NCI-H2227 (cell line): ENCODE results near the gene SCYGR1.
"Not testable (repeated sequence)": the region's sequence is repeated elsewhere in the genome, so short reads cannot be mapped to it uniquely, and the experiment has no call there.

Source experiments
- DNase-seq: peaks from one replicate; lab custom pipeline; 2025; ENCODE audit not compliant: unreplicated experiment; lab: John Stamatoyannopoulos, UW

The SCYGR1 gene

DNA sequence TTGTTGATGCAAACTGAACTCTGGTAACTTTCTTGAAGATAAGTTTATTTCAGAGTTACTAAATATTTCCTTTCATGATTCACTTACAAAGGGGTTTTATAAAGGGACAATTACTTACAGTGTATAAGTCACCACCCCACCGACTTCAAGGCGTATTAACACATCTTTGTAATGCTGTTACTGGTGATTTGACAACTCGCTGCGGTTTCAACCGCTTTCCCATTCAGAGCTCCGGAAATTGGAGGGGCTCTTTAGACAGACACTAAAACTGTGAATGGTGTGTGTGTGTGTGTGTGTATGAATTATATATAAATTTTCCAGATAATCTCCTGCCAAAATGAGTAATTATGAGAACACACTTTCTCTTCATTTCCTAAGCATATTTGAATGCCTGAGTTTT lies 13.6 kb downstream of the SCYGR1 start:
- no peak for DNase-seq

DNA sequence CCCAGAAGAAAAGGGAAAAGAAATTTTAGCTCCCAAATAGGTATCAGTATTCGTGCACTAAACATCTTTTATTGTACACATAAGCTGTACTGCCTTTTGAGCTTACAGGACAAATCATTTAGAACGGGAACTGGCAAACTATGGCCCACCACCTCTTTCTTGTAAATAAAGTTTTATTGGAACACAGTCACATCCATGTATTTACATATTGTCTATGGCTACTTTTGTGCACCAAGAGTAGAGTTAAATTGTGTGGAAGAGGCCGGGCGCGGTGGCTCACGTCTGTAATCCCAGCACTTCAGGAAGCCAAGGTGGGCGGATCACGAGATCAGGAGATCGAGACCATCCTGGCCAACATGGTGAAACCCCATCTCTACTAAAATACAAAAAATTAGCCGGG lies 14.4 kb downstream of the SCYGR1 start:
- DNase-seq, result no peak

DNA sequence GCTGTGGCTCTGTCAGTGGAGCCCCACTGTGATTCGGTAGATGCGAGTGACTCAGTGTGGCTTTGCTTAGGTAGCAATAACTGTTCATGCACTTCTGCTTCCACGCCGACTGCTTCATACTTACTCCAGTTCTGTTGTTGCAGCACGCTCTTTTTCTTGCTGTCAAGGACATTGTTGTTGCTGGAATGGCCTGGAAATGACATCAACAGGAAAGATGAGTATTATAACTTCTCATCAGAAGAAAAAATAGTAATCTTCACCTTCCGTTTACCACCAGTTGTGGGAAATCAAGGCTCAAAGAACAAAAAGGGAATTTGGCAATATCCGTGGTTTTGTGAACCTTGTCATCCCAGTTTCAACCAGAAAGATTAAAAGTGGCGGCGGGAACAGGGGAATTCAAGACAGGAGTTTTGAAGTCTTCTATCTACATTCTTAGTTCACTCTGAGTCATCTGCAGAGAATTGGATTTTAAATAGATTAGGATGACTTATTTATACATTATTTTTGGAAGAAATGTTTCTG lies 16.9 kb downstream of the SCYGR1 start:
- DNase-seq, result no peak

- no peak for DNase-seq
Observed at GRCh38 chr2:227370092-227370491, 17.7 kb downstream of the SCYGR1 start.

DNA sequence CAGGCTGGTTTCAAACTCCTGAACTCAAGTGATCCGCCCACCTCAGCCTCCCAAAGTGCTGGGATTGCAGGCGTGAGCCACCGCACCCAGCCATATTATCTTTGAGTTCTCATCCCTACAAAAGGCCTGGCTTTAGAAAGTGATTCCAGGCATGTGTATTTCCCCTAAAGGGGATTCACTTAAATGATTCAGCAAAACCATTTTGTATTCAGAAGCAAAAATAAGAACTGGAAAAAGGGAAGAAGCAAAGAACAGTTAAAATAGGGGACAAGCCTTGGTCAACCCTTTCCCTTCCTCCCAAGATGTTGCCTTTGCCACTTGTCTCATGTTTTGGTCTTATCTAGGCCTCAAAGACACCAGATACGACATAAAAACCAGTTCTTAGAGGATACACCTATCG lies 19.2 kb downstream of the SCYGR1 start:
- no peak for DNase-seq

GRCh38 chr2:227367427-227367795 lies 20.3 kb downstream of the SCYGR1 start:
- no peak for DNase-seq

DNA sequence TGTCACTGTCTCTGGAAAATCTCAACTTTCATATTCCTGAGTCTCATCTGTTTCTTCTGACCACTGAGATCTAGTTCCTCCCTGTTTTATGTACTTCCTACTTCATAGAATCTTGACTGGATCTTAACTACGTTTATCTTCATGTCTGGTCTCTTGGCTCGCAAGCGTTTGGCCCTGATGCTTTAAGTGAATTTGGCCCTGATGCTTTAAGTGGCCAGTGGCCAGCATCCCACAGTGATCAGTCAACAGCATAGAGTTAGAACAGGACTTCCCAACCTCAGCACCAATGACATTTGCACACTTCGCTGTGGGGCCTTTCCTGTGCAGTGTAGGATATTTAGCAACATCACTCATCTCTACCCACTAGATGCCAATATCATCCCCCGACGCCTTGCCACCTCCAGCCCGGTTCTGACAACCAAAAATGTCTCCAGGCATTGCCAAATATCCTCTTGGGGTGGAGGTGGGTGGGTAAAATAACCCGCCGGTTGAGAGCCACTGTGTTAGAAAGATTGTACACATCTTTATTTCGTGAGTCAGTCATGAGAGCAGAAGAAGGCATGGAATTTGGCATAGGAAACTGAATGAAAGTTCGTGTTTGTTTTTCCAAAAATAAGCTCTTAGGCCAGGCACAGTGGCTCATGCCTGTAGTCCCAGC lies 20.9 kb downstream of the SCYGR1 start:
- DNase-seq, result no peak

GRCh38 chr2:227365833-227366232 lies 21.9 kb downstream of the SCYGR1 start:
- no peak for DNase-seq

DNA sequence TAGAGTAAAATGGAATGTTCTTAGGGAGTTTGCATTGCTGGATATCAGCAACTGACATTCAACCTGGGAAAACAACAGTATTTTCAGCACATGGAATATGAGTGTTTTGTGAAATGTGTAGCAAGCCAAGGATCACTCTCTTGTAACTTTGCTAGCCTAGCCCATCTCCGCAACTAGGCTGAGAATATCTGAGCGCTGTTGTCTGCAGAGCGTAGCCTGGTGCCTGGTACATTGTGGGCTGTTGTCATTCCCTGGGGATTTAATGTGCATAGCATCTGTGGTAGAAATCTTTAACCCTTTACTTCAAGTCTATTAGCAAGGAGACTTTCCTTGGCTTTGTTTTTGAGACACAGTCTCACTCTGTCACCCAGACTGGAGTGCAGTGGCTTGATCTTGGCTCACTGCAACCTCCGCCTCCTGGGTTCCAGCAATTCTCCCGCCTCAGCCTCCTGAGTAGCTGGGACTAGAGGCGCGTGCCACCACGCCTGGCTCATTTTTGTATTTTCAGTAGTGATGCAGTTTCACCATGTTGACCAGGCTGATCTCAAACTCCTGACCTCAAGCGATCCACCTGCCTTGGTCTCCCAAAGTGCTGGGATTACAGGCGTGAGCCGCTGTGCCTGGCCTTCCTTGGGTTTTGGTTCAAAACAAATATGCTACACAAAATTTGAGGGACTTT lies 23.0 kb downstream of the SCYGR1 start:
- DNase-seq, result not testable (repeated sequence)

DNA sequence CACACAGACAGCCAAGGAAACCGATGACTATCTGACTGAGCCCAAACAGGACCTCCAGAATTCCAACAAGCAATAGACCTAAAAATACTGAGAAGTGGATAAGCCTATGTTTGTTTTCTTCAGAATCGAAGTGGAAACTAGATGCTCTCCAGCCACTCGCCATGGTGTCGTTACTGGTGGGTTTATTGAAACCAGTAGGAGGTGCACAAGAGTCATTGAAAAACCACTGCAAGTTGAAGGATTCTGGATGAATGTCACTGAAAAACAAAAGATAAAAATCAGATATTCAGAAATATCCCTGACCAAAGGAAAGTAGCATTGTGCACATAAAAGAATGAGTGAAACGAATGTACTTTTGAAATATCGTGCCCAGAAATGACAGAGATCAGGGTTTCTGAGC lies 24.0 kb downstream of the SCYGR1 start:
- no peak for DNase-seq

DNA sequence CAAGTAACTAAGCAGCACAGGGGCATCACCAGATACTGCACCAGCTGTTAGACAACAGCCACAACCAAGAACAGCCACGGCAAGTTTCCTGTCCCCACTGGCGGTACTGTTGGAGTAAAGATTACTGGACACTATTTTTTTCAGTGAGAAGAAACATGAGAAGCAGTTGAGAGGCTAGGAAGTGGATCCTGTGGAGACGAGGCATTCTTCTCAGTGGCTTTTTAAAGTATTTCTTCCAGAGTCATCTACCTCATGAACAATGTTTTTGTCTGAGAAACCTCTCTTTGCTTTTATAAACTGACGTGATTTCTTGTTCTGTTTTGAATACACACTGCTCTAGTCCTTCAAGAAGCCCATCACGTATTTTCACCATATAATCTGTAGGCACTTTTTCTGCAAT lies 27.4 kb downstream of the SCYGR1 start:
- DNase-seq, result no peak

DNA sequence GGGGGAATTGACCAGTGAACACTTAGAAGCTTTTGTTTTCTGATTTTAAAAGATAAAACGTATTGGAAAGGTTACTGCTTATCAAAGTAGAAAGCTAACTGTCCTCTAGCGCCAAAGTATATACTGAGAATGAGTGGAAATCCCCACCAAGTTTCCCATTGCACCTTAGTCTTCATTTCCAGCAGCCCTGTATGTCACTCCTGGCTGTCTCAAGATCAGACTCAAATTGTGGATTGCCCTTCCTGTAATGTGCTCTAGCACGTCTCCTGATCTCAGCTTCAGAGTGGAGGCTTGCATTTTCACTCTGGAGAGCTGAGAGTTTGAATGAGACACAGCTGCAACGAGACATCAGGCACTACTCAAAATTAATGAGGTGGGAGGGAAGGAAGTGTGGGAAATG lies 36.1 kb downstream of the SCYGR1 start:
- no peak for DNase-seq

DNA sequence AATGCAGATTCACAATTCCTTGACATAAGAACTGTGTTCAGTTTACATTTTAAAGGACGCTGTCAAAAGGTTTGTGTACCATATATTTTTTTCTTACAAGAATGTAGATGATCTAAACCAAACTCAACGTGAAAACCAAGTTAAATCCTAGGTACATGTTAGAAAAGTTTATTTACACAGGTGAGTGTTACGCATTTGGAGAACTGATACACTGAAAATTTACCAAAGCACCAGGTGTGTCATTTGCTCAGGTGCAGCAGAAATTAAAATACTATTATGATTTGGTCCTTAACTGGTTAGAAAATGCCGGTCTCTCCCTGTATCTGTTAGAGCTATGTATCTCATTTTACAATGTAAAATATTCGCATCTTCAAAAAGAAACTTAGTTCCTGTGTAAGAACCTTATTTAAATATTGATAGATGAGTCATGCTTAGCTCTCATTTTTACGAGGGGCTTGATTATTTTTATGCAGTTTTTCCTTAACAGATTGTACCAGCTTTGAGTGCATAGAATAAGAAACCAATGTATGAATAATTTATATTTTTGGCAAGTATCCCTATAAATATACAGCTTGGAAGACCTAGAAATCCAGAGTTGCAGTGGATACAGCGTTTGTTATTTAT lies 37.6 kb downstream of the SCYGR1 start:
- no peak for DNase-seq

- DNase-seq, result no peak
Observed at GRCh38 chr2:227348324-227348723, 39.4 kb downstream of the SCYGR1 start.

DNA sequence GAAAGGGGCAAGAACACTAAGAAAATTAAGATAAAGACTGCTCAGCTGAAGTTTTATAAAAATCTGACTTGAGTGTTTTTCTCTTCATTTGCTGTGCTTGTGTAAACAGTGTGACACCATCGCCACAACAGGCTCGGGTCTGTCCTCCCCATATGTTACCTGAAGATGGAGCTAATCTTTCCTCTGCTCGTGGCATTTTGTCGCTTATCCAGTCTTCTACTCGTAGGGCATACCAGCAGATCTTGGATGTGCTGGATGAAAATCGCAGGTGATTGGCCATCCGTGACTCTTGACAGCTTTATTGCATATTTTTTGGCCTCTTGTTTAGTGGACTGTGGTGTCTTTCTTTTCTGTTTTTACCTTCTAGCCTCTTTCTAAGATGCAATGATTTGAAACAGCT lies 40.6 kb downstream of the SCYGR1 start:
- no peak for DNase-seq

GRCh38 chr2:227344231-227344630 lies 43.5 kb downstream of the SCYGR1 start:
- no peak for DNase-seq

- no peak for DNase-seq
Observed at GRCh38 chr2:227341553-227341952, 46.2 kb downstream of the SCYGR1 start.

DNA sequence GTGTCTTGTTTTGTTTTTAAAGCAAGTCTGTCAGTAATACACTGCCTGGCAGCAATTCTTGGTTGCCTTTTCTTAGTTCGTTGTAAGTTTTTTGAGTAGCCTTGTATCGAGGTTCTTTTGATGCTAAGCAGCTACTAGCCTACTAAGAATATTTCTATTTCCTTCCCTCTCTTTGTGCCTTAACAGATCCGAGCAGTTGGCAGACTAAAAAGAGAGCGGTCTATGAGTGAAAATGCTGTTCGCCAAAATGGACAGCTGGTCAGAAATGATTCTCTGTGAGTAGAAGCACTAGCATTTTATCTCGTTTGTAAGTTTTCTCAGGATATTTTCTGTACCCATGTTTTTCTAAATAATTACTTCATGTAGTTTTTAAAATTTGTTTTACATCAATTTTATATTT lies 47.6 kb downstream of the SCYGR1 start:
- no peak for DNase-seq

DNA sequence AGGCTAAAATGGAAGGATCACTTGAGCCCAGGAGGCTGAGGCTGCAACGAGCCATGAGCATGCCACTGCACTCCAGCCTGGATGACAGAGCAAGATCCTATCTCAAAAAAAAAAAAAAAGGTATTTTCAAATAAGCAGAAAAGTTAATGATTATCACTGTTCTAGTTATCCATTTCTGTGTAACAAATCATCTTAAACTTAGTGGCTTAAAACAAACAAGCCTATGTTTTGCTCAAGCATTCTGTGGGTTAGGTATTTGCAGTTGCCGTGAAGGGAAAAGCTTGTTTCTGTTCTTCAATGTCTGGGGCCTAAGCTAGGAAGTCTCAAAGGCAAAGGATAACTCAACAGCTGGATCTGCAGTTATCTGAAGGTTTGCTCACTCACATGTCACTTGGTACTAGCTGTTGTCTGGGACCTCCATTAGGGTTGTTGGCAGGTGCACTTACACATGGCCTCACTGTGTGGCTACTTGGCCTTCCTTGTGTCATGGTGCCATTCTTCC lies 48.6 kb downstream of the SCYGR1 start:
- DNase-seq, result no peak
